GM23248 (cell line): ENCODE measurements around the gene KIF1B. TPM values are rescaled to one million over a fixed set of nuclear protein-coding genes. Genes with fewer than 3 reads are reported as not detected.

Experiments
- DNase-seq: peaks from one replicate; pipeline ENCODE4 v3.0.0-alpha.2; 2015
- H2AFZ ChIP-seq: fragments of 200-600 bp; sonication (generic); 2 replicates; pipeline ENCODE4 v1.6.1; 2016; ENCODE audit warnings: antibody characterized with exemption
- H3F3A ChIP-seq: fragments of 200-600 bp; sonication (generic); 2 replicates; pipeline ENCODE4 v1.6.1; 2016; ENCODE audit warnings: mild to moderate bottlenecking, antibody characterized with exemption, mixed run types; ENCODE audit not compliant: insufficient read depth
- H3K27ac ChIP-seq: fragments of 200-600 bp; sonication (generic); 2 replicates; pipeline ENCODE4 v1.5.1; 2016; ENCODE audit warnings: mild to moderate bottlenecking
- H3K27me3 ChIP-seq: fragments of 200-600 bp; sonication (generic); replicated peaks from 2 replicates; pipeline ENCODE4 v1.6.1; 2016; ENCODE audit warnings: mild to moderate bottlenecking; ENCODE audit not compliant: insufficient read depth
- H3K36me3 ChIP-seq: fragments of 200-600 bp; sonication (generic); 2 replicates; pipeline ENCODE4 v1.6.1; 2016; ENCODE audit warnings: low read depth, mild to moderate bottlenecking
- H3K4me1 ChIP-seq: fragments of 200-600 bp; sonication (generic); 2 replicates; pipeline ENCODE4 v1.6.1; 2016; ENCODE audit warnings: mild to moderate bottlenecking; ENCODE audit not compliant: insufficient read depth
- H3K4me2 ChIP-seq: fragments of 200-600 bp; sonication (generic); one replicate; pipeline ENCODE4 v1.6.1; 2016; ENCODE audit warnings: mild to moderate bottlenecking; ENCODE audit not compliant: unreplicated experiment
- H3K4me3 ChIP-seq: fragments of 200-600 bp; sonication (generic); 2 replicates; pipeline ENCODE4 v1.5.1; 2016; ENCODE audit warnings: mild to moderate bottlenecking
- H3K79me2 ChIP-seq: fragments of 200-600 bp; sonication (generic); 2 replicates; pipeline ENCODE4 v1.6.1; 2016; ENCODE audit warnings: mild to moderate bottlenecking; ENCODE audit not compliant: insufficient read depth
- H3K9ac ChIP-seq: fragments of 200-600 bp; sonication (generic); 2 replicates; pipeline ENCODE4 v1.6.1; 2016; ENCODE audit warnings: mild to moderate bottlenecking
- H3K9me2 ChIP-seq: fragments of 200-600 bp; sonication (generic); 2 replicates; pipeline ENCODE4 v1.6.1; 2016; ENCODE audit warnings: mixed run types, mild to moderate bottlenecking, moderate library complexity; ENCODE audit not compliant: insufficient read depth
- H3K9me3 ChIP-seq: fragments of 200-600 bp; sonication (generic); one replicate; pipeline ENCODE4 v1.6.1; 2017; ENCODE audit warnings: low read depth
- H4K20me1 ChIP-seq: fragments of 200-600 bp; sonication (generic); 2 replicates; pipeline ENCODE4 v1.6.0; 2016; ENCODE audit not compliant: insufficient read depth
- EZH2 ChIP-seq: fragments of 200-600 bp; sonication (generic); IDR thresholded peaks from 2 replicates; pipeline ENCODE4 v1.6.1; 2018; ENCODE audit warnings: antibody characterized with exemption, mild to moderate bottlenecking; ENCODE audit not compliant: insufficient read depth, poor library complexity, severe bottlenecking
- EZH2phosphoT487 ChIP-seq: fragments of 200-600 bp; sonication (generic); IDR thresholded peaks from 2 replicates; pipeline ENCODE4 v1.6.1; 2018; ENCODE audit warnings: antibody characterized with exemption, moderate library complexity, mild to moderate bottlenecking, low read depth; ENCODE audit not compliant: insufficient read depth
- WGBS, 2 experiments: methylation state at CpG; one replicate each; pipeline ENCODE4 v1.1.6; 2015 to 2017; ENCODE audit warnings: low lambda C conversion rate in 2 of 2, low coverage in 1 of 2; ENCODE audit errors: missing lambda C conversion rate in 2 of 2; 5-methylcytosine and 5-hydroxymethylcytosine counted together
- in situ Hi-C: fragments of 300-500 bp; cut with MboI; formaldehyde crosslinking; loops from 2 replicates; pipeline ENCODE4 v1.15.0; 2020
- polyA plus RNA-seq: library from polyadenylated mRNA; unstranded; fragments of >200 nt; fragmentation: Nextera tagmentation; extraction: Ambion mirVana; gene quantifications from 2 replicates; pipeline ENCODE4 v1.2.1, GENCODE V29; 2016
- total RNA-seq: library from RNA; depleted of rRNA; stranded (reverse); fragments of >200 nt; shearing (Covaris generic); gene quantifications from 2 replicates; pipeline ENCODE4 v1.2.3, GENCODE V29; 2014

The KIF1B gene
- total and polyA plus RNA-seq, 2 experiments from 2014 or later = 14.8 to 24.8 TPM

DNA sequence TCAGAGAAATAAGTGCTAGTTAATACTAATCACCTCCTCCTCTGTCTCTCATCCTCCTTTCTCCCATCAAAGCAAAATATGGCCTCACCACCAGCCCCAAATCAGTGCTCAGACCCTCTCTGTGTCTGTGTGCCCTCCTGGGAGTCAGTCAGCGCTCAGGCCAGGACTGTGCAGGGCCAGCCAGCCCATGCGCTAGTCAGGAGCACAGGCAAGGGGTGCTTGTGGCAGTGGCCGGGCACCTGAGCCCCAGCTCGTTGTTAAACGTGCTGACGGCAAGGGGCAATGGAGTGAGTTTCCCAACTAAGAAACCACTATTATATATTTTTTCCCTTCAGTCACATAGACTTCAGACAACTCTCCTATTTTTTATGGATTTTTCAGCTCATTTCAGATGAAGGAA is 169.3 kb downstream of the KIF1B start:
- H3K27ac ChIP-seq = no peak overlapping the region
- in situ Hi-C loops = no loop called here

DNA sequence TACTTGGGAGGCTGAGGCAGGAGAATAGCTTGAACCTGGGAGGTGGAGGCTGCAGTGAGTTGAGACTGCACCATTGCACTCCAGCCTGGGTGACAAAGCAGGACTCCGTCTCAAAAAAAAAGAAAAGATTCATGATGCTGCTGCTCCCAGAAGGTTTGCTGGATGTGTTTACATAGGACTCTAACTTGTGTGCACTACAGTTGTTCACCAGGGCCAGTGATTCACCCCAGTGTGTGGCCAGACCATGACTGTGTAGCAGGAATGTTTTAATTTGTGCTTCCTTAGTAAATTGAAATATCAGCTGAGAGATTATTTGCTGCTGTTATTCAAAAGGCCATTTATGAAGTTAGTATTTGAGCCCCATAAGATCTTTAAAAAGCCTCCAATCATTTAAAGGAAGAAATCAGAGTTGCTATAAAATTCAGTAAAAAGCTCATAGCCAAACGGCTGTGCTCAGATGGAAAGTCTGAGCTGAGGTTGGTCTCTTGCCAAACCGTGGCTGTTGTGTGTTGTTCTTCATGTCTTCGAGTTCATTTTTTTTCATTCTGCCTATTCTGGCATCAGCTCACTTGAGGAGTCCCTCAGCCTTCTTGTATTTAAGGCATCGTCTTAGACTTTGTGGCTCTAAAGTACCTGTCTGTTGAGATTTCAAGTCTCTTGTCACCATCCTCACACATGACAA is 170.4 kb downstream of the KIF1B start:
- peak overlapping the region; percentile 62 for H3K4me2 ChIP-seq
- H3K9me3 ChIP-seq = no peaks in the 10 kb centered on the region

More for the DNA sequence above, 169.3 kb downstream of the KIF1B start:
- DNase-seq = no peak
- Histone ChIP-seq H3K4me2 (no peak overlapping the region), H3K4me3 (no peak overlapping the region), H3K9ac (no peak overlapping the region), H3K9me2 (no peaks in the 10 kb centered on the region), H3K36me3 (no peaks in the 10 kb centered on the region; the same call in 1 of the 2 replicates), H3K9me3 (no peaks in the 10 kb centered on the region), H3F3A (peaks cover 23% of the 10 kb centered on the region), H3K27me3 (no peaks in the 10 kb centered on the region), H3K79me2 (no peaks in the 10 kb centered on the region), H3K4me1 (peaks cover 13% of the 10 kb centered on the region), H2AFZ (no peak overlapping the region), H4K20me1 (no peaks in the 10 kb centered on the region)
- WGBS, 2 experiments = 96 to 97% methylated on average over 6 of the region's 6 CpGs
- no peak for TF ChIP-seq EZH2phosphoT487
- TF ChIP-seq EZH2 = no peak

DNA sequence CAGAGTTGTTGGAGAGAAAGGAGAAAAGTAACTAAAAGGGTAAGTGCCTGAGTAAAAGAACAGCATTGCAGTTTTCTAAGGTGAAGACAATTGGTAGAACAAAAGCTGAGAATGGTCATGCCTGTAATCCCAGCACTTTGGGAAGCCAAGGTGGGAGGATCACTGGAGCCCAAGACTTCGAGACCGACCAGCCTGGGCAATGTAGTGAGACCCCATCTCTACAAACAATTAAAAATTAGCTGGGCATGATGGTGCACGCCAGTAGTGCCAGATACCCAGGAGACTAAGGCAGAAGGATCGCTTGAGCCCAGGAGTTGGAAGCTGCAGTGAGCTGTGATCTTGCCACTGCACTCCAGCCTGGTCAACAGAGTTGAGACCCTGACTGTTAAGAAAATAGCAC is 173.3 kb downstream of the KIF1B start:
- 95 to 98% methylated on average over 4 of the region's 4 CpGs for WGBS, 2 experiments
- in situ Hi-C loops = no loop called here
- Histone ChIP-seq H3K4me2 (no peak overlapping the region), H3F3A (peaks cover 27% of the 10 kb centered on the region), H3K27ac (no peak overlapping the region), H3K9me2 (no peaks in the 10 kb centered on the region), H3K9me3 (no peaks in the 10 kb centered on the region), H3K4me1 (peaks cover 26% of the 10 kb centered on the region), H2AFZ (no peak overlapping the region), H3K9ac (no peak overlapping the region), H3K36me3 (no peaks in the 10 kb centered on the region; the same call in 1 of the 2 replicates), H3K79me2 (no peaks in the 10 kb centered on the region), H4K20me1 (no peaks in the 10 kb centered on the region), H3K4me3 (no peak overlapping the region), H3K27me3 (no peaks in the 10 kb centered on the region)
- no peak for DNase-seq
- no peak for TF ChIP-seq EZH2phosphoT487
- no peak for TF ChIP-seq EZH2

More for the DNA sequence above, 170.4 kb downstream of the KIF1B start:
- H3K9me2 ChIP-seq = no peaks in the 10 kb centered on the region
- no peaks in the 10 kb centered on the region for H3K79me2 ChIP-seq
- H3K36me3 ChIP-seq = no peaks in the 10 kb centered on the region; the same call in 1 of the 2 replicates
- no peaks in the 10 kb centered on the region for H3K27me3 ChIP-seq
- peak overlapping the region; percentile 5; the same call in 1 of the 2 replicates for H3K4me3 ChIP-seq
- peaks cover 23% of the 10 kb centered on the region for H3F3A ChIP-seq
- in situ Hi-C loops = no loop called here
- peak; percentile 96 for DNase-seq
- peaks cover 13% of the 10 kb centered on the region for H3K4me1 ChIP-seq
- no peak for TF ChIP-seq EZH2phosphoT487
- TF ChIP-seq EZH2 = no peak
- H3K9ac ChIP-seq = peak overlapping the region; percentile 47
- peak overlapping the region; percentile 84 for H3K27ac ChIP-seq
- H2AFZ ChIP-seq = no peak overlapping the region
- no peaks in the 10 kb centered on the region for H4K20me1 ChIP-seq
- WGBS, 2 experiments = 4% methylated on average over 5 of the region's 5 CpGs

DNA sequence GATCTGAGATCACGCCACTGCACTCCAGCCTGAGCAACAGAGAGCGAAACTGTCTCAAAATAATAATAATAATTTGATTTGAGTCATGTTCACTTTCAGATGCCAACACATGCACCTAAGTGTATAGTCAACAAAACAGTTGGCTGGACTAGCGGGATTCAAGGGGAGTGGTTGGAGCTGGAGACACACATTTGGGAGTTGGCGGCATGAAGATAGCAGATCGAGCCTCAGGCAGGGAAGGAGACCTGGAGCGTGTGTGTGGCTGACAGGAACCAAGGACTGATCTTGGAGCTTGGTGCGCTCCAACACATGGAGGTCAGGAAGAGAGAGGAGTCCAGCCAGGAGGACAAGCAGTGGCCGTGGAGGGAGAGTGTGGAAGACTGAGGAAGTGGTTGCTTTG is 173.8 kb downstream of the KIF1B start:
- in situ Hi-C loops = no loop called here
- no peaks in the 10 kb centered on the region for H3K79me2 ChIP-seq
- WGBS, 2 experiments = 93 to 97% methylated on average over 8 of the region's 8 CpGs
- TF ChIP-seq EZH2phosphoT487 = no peak
- no peak for TF ChIP-seq EZH2
- H2AFZ ChIP-seq = no peak overlapping the region
- H3K27me3 ChIP-seq = no peaks in the 10 kb centered on the region
- H3K4me1 ChIP-seq = peaks cover 26% of the 10 kb centered on the region
- no peak overlapping the region for H3K27ac ChIP-seq
- no peaks in the 10 kb centered on the region for H3K36me3 ChIP-seq
- no peaks in the 10 kb centered on the region for H4K20me1 ChIP-seq
- no peak overlapping the region for H3K4me2 ChIP-seq
- no peak overlapping the region for H3K9ac ChIP-seq
- H3F3A ChIP-seq = peaks cover 27% of the 10 kb centered on the region
- H3K9me3 ChIP-seq = no peaks in the 10 kb centered on the region
- H3K4me3 ChIP-seq = no peak overlapping the region
- H3K9me2 ChIP-seq = no peaks in the 10 kb centered on the region
- no peak for DNase-seq
